Measurements from ENCODE around the gene POLDIP2. TPM values are rescaled to one million over a fixed set of nuclear protein-coding genes. Genes with fewer than 3 reads are reported as not detected.

Gene POLDIP2
- total and polyA plus RNA-seq, 10 of the 15 experiments (the other 5 are each of a cell fraction or from before 2014, with no cell fraction given), result 22.8 to 196 (median 121) TPM

DNA sequence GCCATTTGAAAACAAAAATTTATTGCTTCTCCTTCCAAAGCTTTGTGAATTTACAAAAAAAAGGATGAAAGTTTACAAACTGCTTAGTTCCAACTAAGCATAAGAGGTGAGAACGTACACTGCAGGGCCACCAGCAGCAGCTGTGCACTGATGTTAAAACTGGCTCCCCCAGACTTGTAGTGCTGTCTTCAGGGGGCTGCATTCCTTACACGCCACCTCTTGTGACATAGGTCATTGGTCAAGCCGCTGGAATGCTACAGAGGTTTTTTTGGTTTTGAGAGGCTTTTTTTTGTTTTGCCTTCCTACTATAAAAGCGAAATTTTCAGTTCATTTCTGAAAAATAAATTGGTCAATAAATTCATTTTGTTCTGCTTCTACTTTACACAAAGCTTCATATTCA, 29.0 kb downstream of the POLDIP2 start:
- WGBS (ENCODE audit: insufficient coverage, insufficient replicate concordance, low lambda C conversion rate, missing lambda C conversion rate), result 94% methylated on average over 4 of the region's 4 CpGs
- Histone ChIP-seq H3K27me3 (replicated peaks in 1 of 2; ENCODE audit: control insufficient read depth in 2 of 2, insufficient read depth in 2 of 2, low read length in 1 of 2) (no peaks in the 10 kb centered on the region), H3K79me2 (ENCODE audit: control insufficient read depth, insufficient read depth, low read length) (peaks cover 16% of the 10 kb centered on the region), H3K4me1 (ENCODE audit: control insufficient read depth, insufficient read depth, low read length) (peaks cover 6% of the 10 kb centered on the region; the same call in 1 of the 2 replicates), H3K27ac (ENCODE audit: control insufficient read depth, insufficient read depth) (no peak overlapping the region; the same call in 1 of the 2 replicates), H3K9me3 (replicated peaks; ENCODE audit: control insufficient read depth, insufficient read depth, low read length) (no peaks in the 10 kb centered on the region), H3K4me2 (ENCODE audit: control insufficient read depth, insufficient read depth) (no peak overlapping the region), H2AFZ (ENCODE audit: control insufficient read depth, low read depth, low read length) (no peak overlapping the region), H3K36me3 (ENCODE audit: control insufficient read depth in 2 of 2, insufficient read depth in 2 of 2, low read length in 1 of 2) (peaks cover 11 to 15% of the 10 kb centered on the region in 2 experiments), H3K4me3 (no peak overlapping the region), H4K20me1 (ENCODE audit: control insufficient read depth, insufficient read depth) (no peaks in the 10 kb centered on the region; the same call in 1 of the 2 replicates), H3K9ac (ENCODE audit: control insufficient read depth, insufficient read depth, low read length) (no peak overlapping the region)
- in situ Hi-C loops (cut with MboI), result no loop called here
- no peak for DNase-seq (ENCODE audit: low read depth, low spot score)
- RAD21 ChIA-PET (ENCODE audit: unreplicated experiment), result no interaction called here
- no peak for ATAC-seq
- CTCF ChIA-PET, result interaction anchor here (0.6 kb wide), 1 partner anchor 37 kb away, joined by 3 read pairs; no protein-coding TSS in a partner anchor
- no TSS peak for BruUV-seq (replicated peaks)
- SMC1A ChIA-PET (ENCODE audit: uncharacterized antibody, unreplicated experiment), result interaction anchor here (1.0 kb wide), 1 partner anchor 10 kb away, joined by 3 read pairs; no protein-coding TSS in a partner anchor
- POLR2A ChIA-PET, result interaction anchor here (0.5 kb wide), 1 partner anchor 175 kb away, joined by 4 read pairs; no protein-coding TSS in a partner anchor
- intact Hi-C loops (cut with micrococcal nuclease; ENCODE audit: unreplicated experiment), result no loop called here
- no peak for TF ChIP-seq KDM1A (IDR thresholded peaks at IDR 0.05; ENCODE audit: borderline replicate concordance)
- no peak for TF ChIP-seq IKZF2 (IDR thresholded peaks at IDR 0.05)
- TF ChIP-seq POU2F2 (IDR thresholded peaks at IDR 0.05; ENCODE audit: borderline replicate concordance, low read depth, low read length), result no peak
- no peak for TF ChIP-seq RBBP5 (conservative IDR thresholded peaks at IDR 0.05)
- no peak for TF ChIP-seq CHD4 (IDR thresholded peaks at IDR 0.05)
- no peak for TF ChIP-seq SUZ12 (IDR thresholded peaks at IDR 0.05; ENCODE audit: unreplicated experiment)
- TF ChIP-seq IKZF1 (conservative IDR thresholded peaks at IDR 0.05), result no peak
- TF ChIP-seq, protein P1, sequence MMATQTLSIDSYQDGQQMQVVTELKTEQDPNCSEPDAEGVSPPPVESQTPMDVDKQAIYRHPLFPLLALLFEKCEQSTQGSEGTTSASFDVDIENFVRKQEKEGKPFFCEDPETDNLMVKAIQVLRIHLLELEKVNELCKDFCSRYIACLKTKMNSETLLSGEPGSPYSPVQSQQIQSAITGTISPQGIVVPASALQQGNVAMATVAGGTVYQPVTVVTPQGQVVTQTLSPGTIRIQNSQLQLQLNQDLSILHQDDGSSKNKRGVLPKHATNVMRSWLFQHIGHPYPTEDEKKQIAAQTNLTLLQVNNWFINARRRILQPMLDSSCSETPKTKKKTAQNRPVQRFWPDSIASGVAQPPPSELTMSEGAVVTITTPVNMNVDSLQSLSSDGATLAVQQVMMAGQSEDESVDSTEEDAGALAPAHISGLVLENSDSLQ (IDR thresholded peaks at IDR 0.05), result no peak
- no peak for TF ChIP-seq JUNB (IDR thresholded peaks at IDR 0.05)
- no peak for TF ChIP-seq CREB1 (IDR thresholded peaks at IDR 0.05; ENCODE audit: low read depth)
- no peak for TF ChIP-seq HDGF (IDR thresholded peaks at IDR 0.05)
- no peak for TF ChIP-seq SIN3A (IDR thresholded peaks at IDR 0.05; ENCODE audit: low read depth, low read length)
- TF ChIP-seq LARP7 (IDR thresholded peaks at IDR 0.05), result no peak
- FAIRE-seq, result no peak

Data from GM12878 (cell line).